Measurements from ENCODE around the gene EPYC.
"Not testable (repeated sequence)": the region's sequence is repeated elsewhere in the genome, so short reads cannot be mapped to it uniquely, and the experiment has no call there.

EPYC gene

GRCh38 chr12:91001306-91001705 lies 3.5 kb downstream of the EPYC start:
- Histone ChIP-seq H3K4me3 (no peak overlapping the region), H3K27ac (no peak overlapping the region), H3K9me3 (ENCODE audit: low read depth, low read length) (no peaks in the 10 kb centered on the region), H3K9ac (ENCODE audit: insufficient read length) (no peak overlapping the region), H3K36me3 (ENCODE audit: insufficient read depth, low read length) (no peaks in the 10 kb centered on the region)
- no peak for DNase-seq (ENCODE audit: low read depth, low spot score)
- TF ChIP-seq FOXP2 (optimal IDR thresholded peaks at IDR 0.05; ENCODE audit: control extremely low read depth, extremely low read length, insufficient read depth) (no peak), EZH2 (IDR thresholded peaks at IDR 0.05) (no peak), POLR2AphosphoS5 (IDR thresholded peaks at IDR 0.05; ENCODE audit: borderline replicate concordance, low read depth, low read length) (no peak)

DNA sequence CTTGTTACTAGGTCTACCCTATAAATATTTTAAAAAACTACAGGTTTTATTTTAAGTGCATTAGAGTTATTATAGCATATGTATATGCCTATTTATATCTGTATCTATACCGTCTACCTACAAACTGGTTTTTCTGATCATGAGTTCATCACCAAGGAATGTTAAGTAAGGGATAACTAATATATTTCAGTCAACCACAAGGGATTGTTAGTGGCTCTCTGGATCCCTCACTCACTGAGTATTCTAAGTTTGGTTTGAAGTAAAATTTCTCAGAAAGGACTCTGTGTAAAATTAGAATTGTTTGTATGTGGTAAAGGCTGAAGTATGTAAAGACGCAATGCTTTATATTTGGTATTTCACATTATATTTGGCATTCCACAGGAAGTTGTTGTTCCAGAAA lies 4.8 kb downstream of the EPYC start:
- Histone ChIP-seq H3K9ac (ENCODE audit: insufficient read length) (no peak overlapping the region), H3K27ac (no peak overlapping the region), H3K9me3 (ENCODE audit: low read depth, low read length) (no peaks in the 10 kb centered on the region), H3K4me3 (no peak overlapping the region), H3K36me3 (ENCODE audit: insufficient read depth, low read length) (no peaks in the 10 kb centered on the region)
- DNase-seq (ENCODE audit: low read depth, low spot score) = no peak
- TF ChIP-seq EZH2 (IDR thresholded peaks at IDR 0.05) = no peak
- TF ChIP-seq POLR2AphosphoS5 (IDR thresholded peaks at IDR 0.05; ENCODE audit: borderline replicate concordance, low read depth, low read length) = no peak
- no peak for TF ChIP-seq FOXP2 (optimal IDR thresholded peaks at IDR 0.05; ENCODE audit: control extremely low read depth, extremely low read length, insufficient read depth)

- Histone ChIP-seq H3K36me3 (ENCODE audit: insufficient read depth, low read length) (no peaks in the 10 kb centered on the region), H3K9ac (ENCODE audit: insufficient read length) (no peak overlapping the region), H3K27ac (no peak overlapping the region), H3K4me3 (no peak overlapping the region), H3K9me3 (ENCODE audit: low read depth, low read length) (no peaks in the 10 kb centered on the region)
- DNase-seq (ENCODE audit: low read depth, low spot score) = no peak
- TF ChIP-seq POLR2AphosphoS5 (IDR thresholded peaks at IDR 0.05; ENCODE audit: borderline replicate concordance, low read depth, low read length) = no peak
- no peak for TF ChIP-seq EZH2 (IDR thresholded peaks at IDR 0.05)
- TF ChIP-seq FOXP2 (optimal IDR thresholded peaks at IDR 0.05; ENCODE audit: control extremely low read depth, extremely low read length, insufficient read depth) = no peak
These were observed 5.2 kb downstream of the EPYC start for GRCh38 chr12:90999527-90999926.

- no peak for DNase-seq (ENCODE audit: low read depth, low spot score)
- no peaks in the 10 kb centered on the region; the same call in 1 of the 2 replicates for H3K9me3 ChIP-seq (ENCODE audit: low read depth, low read length)
- H3K36me3 ChIP-seq (ENCODE audit: insufficient read depth, low read length) = no peaks in the 10 kb centered on the region
- TF ChIP-seq FOXP2 (optimal IDR thresholded peaks at IDR 0.05; ENCODE audit: control extremely low read depth, extremely low read length, insufficient read depth) = no peak
- no peak for TF ChIP-seq POLR2AphosphoS5 (IDR thresholded peaks at IDR 0.05; ENCODE audit: borderline replicate concordance, low read depth, low read length)
- TF ChIP-seq EZH2 (IDR thresholded peaks at IDR 0.05) = no peak
- H3K4me3 ChIP-seq = 0 out of 2 replicates have a peak overlapping the region, but pooled peaks have one; percentile 9
- H3K27ac ChIP-seq = no peak overlapping the region
- peak overlapping the region; percentile 5 for H3K9ac ChIP-seq (ENCODE audit: insufficient read length)
These were observed 9.8 kb downstream of the EPYC start for GRCh38 chr12:90995010-90995409.

DNA sequence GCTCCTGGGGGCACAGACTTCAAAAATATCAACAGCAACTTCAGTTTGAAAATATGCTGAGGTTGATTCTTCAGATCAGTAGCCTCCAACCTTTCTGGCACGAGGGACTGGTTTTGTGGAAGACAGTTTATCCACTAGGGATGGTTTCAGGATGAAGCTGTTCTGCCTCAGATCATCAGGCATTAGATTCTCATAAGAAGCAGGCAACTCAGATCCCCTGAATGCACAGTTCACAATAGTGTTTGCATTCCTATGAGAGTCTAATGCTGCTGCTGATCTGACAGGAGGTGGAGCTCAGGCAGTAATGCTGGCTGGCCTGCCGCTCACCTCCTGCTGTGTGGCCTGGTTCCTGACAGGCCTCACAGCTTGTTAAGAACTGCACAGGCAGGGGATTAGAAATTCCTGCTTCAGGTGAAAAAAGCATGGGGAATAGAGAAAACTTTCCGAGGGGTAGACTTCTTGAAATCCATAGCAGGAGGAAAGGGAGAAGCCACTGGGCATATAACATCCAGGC lies 12.8 kb downstream of the EPYC start:
- Histone ChIP-seq H3K4me3 (no peak overlapping the region), H3K9ac (ENCODE audit: insufficient read length) (no peak overlapping the region), H3K27ac (no peak overlapping the region), H3K9me3 (ENCODE audit: low read depth, low read length) (no peaks in the 10 kb centered on the region; the same call in 1 of the 2 replicates), H3K36me3 (ENCODE audit: insufficient read depth, low read length) (no peaks in the 10 kb centered on the region)
- no peak for TF ChIP-seq EZH2 (IDR thresholded peaks at IDR 0.05)
- TF ChIP-seq FOXP2 (optimal IDR thresholded peaks at IDR 0.05; ENCODE audit: control extremely low read depth, extremely low read length, insufficient read depth) = no peak
- TF ChIP-seq POLR2AphosphoS5 (IDR thresholded peaks at IDR 0.05; ENCODE audit: borderline replicate concordance, low read depth, low read length) = no peak
- DNase-seq (ENCODE audit: low read depth, low spot score) = no peak

GRCh38 chr12:90990611-90991010 lies 14.2 kb downstream of the EPYC start:
- Histone ChIP-seq H3K27ac (no peak overlapping the region), H3K36me3 (ENCODE audit: insufficient read depth, low read length) (no peaks in the 10 kb centered on the region), H3K9ac (ENCODE audit: insufficient read length) (no peak overlapping the region), H3K9me3 (ENCODE audit: low read depth, low read length) (no peaks in the 10 kb centered on the region; the same call in 1 of the 2 replicates), H3K4me3 (no peak overlapping the region)
- no peak for TF ChIP-seq POLR2AphosphoS5 (IDR thresholded peaks at IDR 0.05; ENCODE audit: borderline replicate concordance, low read depth, low read length)
- TF ChIP-seq FOXP2 (optimal IDR thresholded peaks at IDR 0.05; ENCODE audit: control extremely low read depth, extremely low read length, insufficient read depth) = no peak
- no peak for DNase-seq (ENCODE audit: low read depth, low spot score)

DNA sequence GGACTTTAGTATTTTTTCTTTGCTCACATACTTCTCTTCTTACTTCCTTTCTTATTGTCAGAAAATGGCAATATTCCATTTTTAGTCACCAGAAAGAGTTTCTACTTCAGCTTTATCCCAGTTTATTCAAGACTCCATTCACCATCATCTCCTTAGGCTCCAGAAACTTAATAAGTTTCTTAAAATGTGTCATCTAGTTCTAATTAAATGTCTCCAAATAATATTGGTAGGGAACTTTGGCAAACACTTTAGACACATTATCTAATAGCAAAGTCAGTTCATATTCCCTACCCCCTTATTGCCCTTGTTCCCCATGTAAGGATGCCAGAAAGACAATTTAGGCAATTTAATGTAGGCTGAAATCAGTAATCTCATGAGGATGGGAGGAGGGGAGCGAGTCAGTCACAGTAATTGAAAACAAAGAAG lies 15.1 kb downstream of the EPYC start:
- H3K27ac ChIP-seq = no peak overlapping the region
- H3K9ac ChIP-seq (ENCODE audit: insufficient read length) = no peak overlapping the region
- H3K4me3 ChIP-seq = no peak overlapping the region
- no peaks in the 10 kb centered on the region for H3K36me3 ChIP-seq (ENCODE audit: insufficient read depth, low read length)
- H3K9me3 ChIP-seq (ENCODE audit: low read depth, low read length) = no peaks in the 10 kb centered on the region; the same call in 1 of the 2 replicates
- no peak for DNase-seq (ENCODE audit: low read depth, low spot score)
- no peak for TF ChIP-seq EZH2 (IDR thresholded peaks at IDR 0.05)

- no peak for TF ChIP-seq EZH2 (IDR thresholded peaks at IDR 0.05)
- H3K4me3 ChIP-seq = no peak overlapping the region
- DNase-seq (ENCODE audit: low read depth, low spot score) = no peak
- no peak overlapping the region for H3K27ac ChIP-seq
- no peaks in the 10 kb centered on the region; the same call in 1 of the 2 replicates for H3K9me3 ChIP-seq (ENCODE audit: low read depth, low read length)
- no peaks in the 10 kb centered on the region for H3K36me3 ChIP-seq (ENCODE audit: insufficient read depth, low read length)
- no peak overlapping the region for H3K9ac ChIP-seq (ENCODE audit: insufficient read length)
These were observed 17.3 kb downstream of the EPYC start for GRCh38 chr12:90987520-90987919.

GRCh38 chr12:90987101-90987500 lies 17.7 kb downstream of the EPYC start:
- DNase-seq (ENCODE audit: low read depth, low spot score) = no peak
- no peak for TF ChIP-seq FOXP2 (optimal IDR thresholded peaks at IDR 0.05; ENCODE audit: control extremely low read depth, extremely low read length, insufficient read depth)
- no peak for TF ChIP-seq POLR2AphosphoS5 (IDR thresholded peaks at IDR 0.05; ENCODE audit: borderline replicate concordance, low read depth, low read length)
- TF ChIP-seq EZH2 (IDR thresholded peaks at IDR 0.05) = no peak

GRCh38 chr12:90985331-90985730 lies 19.4 kb downstream of the EPYC start:
- DNase-seq (ENCODE audit: low read depth, low spot score); H3K9me3 ChIP-seq (ENCODE audit: low read depth, low read length); H3K9ac ChIP-seq (ENCODE audit: insufficient read length); H3K27ac ChIP-seq; H3K4me3 ChIP-seq; H3K36me3 ChIP-seq (ENCODE audit: insufficient read depth, low read length): not testable (repeated sequence)

More at GRCh38 chr12:90987101-90987500, 17.7 kb downstream of the EPYC start:
- Histone ChIP-seq H3K36me3 (ENCODE audit: insufficient read depth, low read length) (no peaks in the 10 kb centered on the region), H3K4me3 (no peak overlapping the region), H3K9me3 (ENCODE audit: low read depth, low read length) (no peaks in the 10 kb centered on the region; the same call in 1 of the 2 replicates), H3K9ac (ENCODE audit: insufficient read length) (no peak overlapping the region), H3K27ac (no peak overlapping the region)

Data from SK-N-MC (cell line).